ENCODE data around the gene CHMP2B. TPM values are rescaled to one million over a fixed set of nuclear protein-coding genes. Genes with fewer than 3 reads are reported as not detected.

CHMP2B gene
- total and polyA plus RNA-seq, 2 of the 4 experiments (the other 2 are of a cell fraction), result 6.8 to 14.0 TPM

DNA sequence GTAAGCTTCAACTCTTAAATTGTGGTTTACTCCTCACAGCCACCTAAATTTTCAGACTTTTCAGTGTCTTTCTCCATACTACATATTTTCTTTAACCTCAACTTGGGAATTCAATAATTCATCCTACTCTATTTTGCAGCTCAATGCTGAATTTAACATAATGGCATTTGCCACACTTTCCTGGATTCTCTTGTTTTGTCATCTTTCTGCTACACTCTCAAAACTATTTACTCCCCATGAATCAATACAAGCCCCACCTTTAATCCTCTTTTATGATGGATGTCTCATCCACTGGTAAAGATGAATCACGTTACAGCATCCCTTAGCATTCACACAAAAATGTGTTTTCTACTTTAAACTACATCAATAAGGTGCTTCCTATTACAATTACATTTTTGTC lies 19.6 kb upstream of the CHMP2B start:
- Histone ChIP-seq H3K18ac (ENCODE audit: low read depth, low read length) (no peak overlapping the region), H2AK9ac (replicated peaks; ENCODE audit: low read depth, low read length, poor library complexity) (no peak overlapping the region), H3K27me3 (ENCODE audit: control insufficient read depth, insufficient read depth, low read length) (no peaks in the 10 kb centered on the region), H3K27ac (ENCODE audit: insufficient read depth, low read length) (no peak overlapping the region), H3K56ac (ENCODE audit: extremely low read depth, insufficient read depth, low read length) (no peak overlapping the region), H3K9me1 (ENCODE audit: insufficient read depth, low read length) (no peaks in the 10 kb centered on the region), H3K4me1 (ENCODE audit: control insufficient read depth, insufficient read depth, low read length) (no peaks in the 10 kb centered on the region), H4K8ac (ENCODE audit: low read depth in 2 of 2, low read length in 2 of 2) (no peak overlapping the region), H3K23ac (ENCODE audit: low read depth, low read length) (no peak overlapping the region), H2AFZ (replicated peaks; ENCODE audit: low read length, poor library complexity) (no peak overlapping the region), H3K36me3 (ENCODE audit: control insufficient read depth, insufficient read depth, low read length) (no peaks in the 10 kb centered on the region), H3K14ac (replicated peaks; ENCODE audit: low read depth, low read length) (no peak overlapping the region), H2BK20ac (ENCODE audit: low read depth, low read length) (no peak overlapping the region), H2BK15ac (ENCODE audit: low read depth, low read length) (no peak overlapping the region), H2BK120ac (ENCODE audit: low read depth, low read length) (no peak overlapping the region), H3K4me2 (ENCODE audit: low read depth, low read length) (no peak overlapping the region), H4K5ac (ENCODE audit: low read depth, low read length) (no peak overlapping the region), H3K4ac (ENCODE audit: low read depth, low read length) (no peak overlapping the region), H4K91ac (ENCODE audit: insufficient read depth, low read depth, low read length) (no peak overlapping the region), H2BK5ac (ENCODE audit: low read depth, low read length, poor library complexity, severe bottlenecking) (no peak overlapping the region), H3K9me3 (ENCODE audit: control insufficient read depth, insufficient read depth, low read length) (no peaks in the 10 kb centered on the region), H3K79me1 (ENCODE audit: low read depth in 1 of 2, low read length in 2 of 2) (no peaks in the 10 kb centered on the region), H4K20me1 (ENCODE audit: insufficient read depth, low read length) (no peaks in the 10 kb centered on the region), H3K4me3 (ENCODE audit: insufficient read depth, low read depth, low read length) (no peak overlapping the region), H2AK5ac (ENCODE audit: low read depth, low read length) (no peak overlapping the region), H3K9ac (ENCODE audit: low read depth, low read length) (no peak overlapping the region)
- CTCF ChIA-PET, result no interaction called here
- POLR2A ChIA-PET (ENCODE audit: unreplicated experiment), result no interaction called here
- intact Hi-C loops (cut with micrococcal nuclease), result no loop called here
- ATAC-seq (ENCODE audit: low read depth) (no peak), DNase-seq (no peak)
- in situ Hi-C loops (cut with MboI; ENCODE audit: low sequenced_read_pairs), result no loop called here
- TF ChIP-seq, protein P1, sequence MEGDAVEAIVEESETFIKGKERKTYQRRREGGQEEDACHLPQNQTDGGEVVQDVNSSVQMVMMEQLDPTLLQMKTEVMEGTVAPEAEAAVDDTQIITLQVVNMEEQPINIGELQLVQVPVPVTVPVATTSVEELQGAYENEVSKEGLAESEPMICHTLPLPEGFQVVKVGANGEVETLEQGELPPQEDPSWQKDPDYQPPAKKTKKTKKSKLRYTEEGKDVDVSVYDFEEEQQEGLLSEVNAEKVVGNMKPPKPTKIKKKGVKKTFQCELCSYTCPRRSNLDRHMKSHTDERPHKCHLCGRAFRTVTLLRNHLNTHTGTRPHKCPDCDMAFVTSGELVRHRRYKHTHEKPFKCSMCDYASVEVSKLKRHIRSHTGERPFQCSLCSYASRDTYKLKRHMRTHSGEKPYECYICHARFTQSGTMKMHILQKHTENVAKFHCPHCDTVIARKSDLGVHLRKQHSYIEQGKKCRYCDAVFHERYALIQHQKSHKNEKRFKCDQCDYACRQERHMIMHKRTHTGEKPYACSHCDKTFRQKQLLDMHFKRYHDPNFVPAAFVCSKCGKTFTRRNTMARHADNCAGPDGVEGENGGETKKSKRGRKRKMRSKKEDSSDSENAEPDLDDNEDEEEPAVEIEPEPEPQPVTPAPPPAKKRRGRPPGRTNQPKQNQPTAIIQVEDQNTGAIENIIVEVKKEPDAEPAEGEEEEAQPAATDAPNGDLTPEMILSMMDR (conservative IDR thresholded peaks at IDR 0.05; ENCODE audit: low read depth, low read length), result no peak
- TF ChIP-seq MAZ (IDR thresholded peaks at IDR 0.05; ENCODE audit: borderline replicate concordance, low read depth, low read length), result no peak
- no peak for TF ChIP-seq NFE2L2 (IDR thresholded peaks at IDR 0.05; ENCODE audit: low read depth, low read length)
- TF ChIP-seq, protein P2, sequence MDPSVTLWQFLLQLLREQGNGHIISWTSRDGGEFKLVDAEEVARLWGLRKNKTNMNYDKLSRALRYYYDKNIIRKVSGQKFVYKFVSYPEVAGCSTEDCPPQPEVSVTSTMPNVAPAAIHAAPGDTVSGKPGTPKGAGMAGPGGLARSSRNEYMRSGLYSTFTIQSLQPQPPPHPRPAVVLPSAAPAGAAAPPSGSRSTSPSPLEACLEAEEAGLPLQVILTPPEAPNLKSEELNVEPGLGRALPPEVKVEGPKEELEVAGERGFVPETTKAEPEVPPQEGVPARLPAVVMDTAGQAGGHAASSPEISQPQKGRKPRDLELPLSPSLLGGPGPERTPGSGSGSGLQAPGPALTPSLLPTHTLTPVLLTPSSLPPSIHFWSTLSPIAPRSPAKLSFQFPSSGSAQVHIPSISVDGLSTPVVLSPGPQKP (IDR thresholded peaks at IDR 0.05; ENCODE audit: borderline replicate concordance, low read depth, low read length), result no peak
- no peak for TF ChIP-seq POLR2A (IDR thresholded peaks at IDR 0.05; ENCODE audit: low read depth, low read length)
- no peak for TF ChIP-seq RCOR1 (IDR thresholded peaks at IDR 0.05; ENCODE audit: insufficient replicate concordance, low read length)
- no peak for TF ChIP-seq MXI1 (IDR thresholded peaks at IDR 0.05; ENCODE audit: borderline replicate concordance, low read depth, low read length)
- TF ChIP-seq, protein P3, sequence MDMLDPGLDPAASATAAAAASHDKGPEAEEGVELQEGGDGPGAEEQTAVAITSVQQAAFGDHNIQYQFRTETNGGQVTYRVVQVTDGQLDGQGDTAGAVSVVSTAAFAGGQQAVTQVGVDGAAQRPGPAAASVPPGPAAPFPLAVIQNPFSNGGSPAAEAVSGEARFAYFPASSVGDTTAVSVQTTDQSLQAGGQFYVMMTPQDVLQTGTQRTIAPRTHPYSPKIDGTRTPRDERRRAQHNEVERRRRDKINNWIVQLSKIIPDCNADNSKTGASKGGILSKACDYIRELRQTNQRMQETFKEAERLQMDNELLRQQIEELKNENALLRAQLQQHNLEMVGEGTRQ (IDR thresholded peaks at IDR 0.05; ENCODE audit: low read depth, low read length), result no peak
- TF ChIP-seq RAD21 (IDR thresholded peaks at IDR 0.05; ENCODE audit: low read length), result no peak
- no peak for TF ChIP-seq CHD1 (IDR thresholded peaks at IDR 0.05; ENCODE audit: low read depth, low read length)
- TF ChIP-seq CEBPB (IDR thresholded peaks at IDR 0.05; ENCODE audit: low read depth, low read length), result no peak
- BruUV-seq (replicated peaks), result no TSS peak
- dilution Hi-C loops (cut with HindIII; ENCODE audit: low sequenced_read_pairs, unreplicated experiment), result no loop called here
- no CpG with 5 or more reads among the region's 1 CpG for WGBS, 2 experiments (ENCODE audit: extremely low coverage in 2 of 2, insufficient read length in 1 of 2)
